Adipocyte (in vitro differentiated cells): ENCODE results near the gene HMCN1.
A peak's percentile ranks its signal among the peaks of the same experiment; 100 is the strongest.

ENCODE experiments used
- DNase-seq: peaks from one replicate; pipeline ENCODE4 v3.0.0-alpha.2; 2015; ENCODE audit warnings: low read depth
- H3K27me3 ChIP-seq: replicated peaks from 2 replicates; pipeline ENCODE4 v1.7.0; 2013; ENCODE audit warnings: mild to moderate bottlenecking, low read length, moderate library complexity; ENCODE audit not compliant: control insufficient read depth, insufficient read depth
- H3K36me3 ChIP-seq: 2 replicates; pipeline ENCODE4 v1.7.0; 2013; ENCODE audit warnings: low read length, mild to moderate bottlenecking, moderate library complexity; ENCODE audit not compliant: control insufficient read depth, insufficient read depth, severe bottlenecking
- H3K4me1 ChIP-seq: 2 replicates; pipeline ENCODE4 v1.7.0; 2013; ENCODE audit warnings: mild to moderate bottlenecking, low read length, moderate library complexity; ENCODE audit not compliant: control insufficient read depth, insufficient read depth
- H3K4me3 ChIP-seq: 2 replicates; pipeline ENCODE4 v1.7.0; 2013; ENCODE audit warnings: mild to moderate bottlenecking, low read length, moderate library complexity
- H3K9ac ChIP-seq: 2 replicates; pipeline ENCODE4 v1.7.0; 2013; ENCODE audit warnings: mild to moderate bottlenecking, low read length, moderate library complexity
- H3K9me3 ChIP-seq: 2 replicates; pipeline ENCODE4 v1.7.0; 2013; ENCODE audit warnings: mild to moderate bottlenecking, low read length, moderate library complexity; ENCODE audit not compliant: control insufficient read depth

The HMCN1 gene

DNA sequence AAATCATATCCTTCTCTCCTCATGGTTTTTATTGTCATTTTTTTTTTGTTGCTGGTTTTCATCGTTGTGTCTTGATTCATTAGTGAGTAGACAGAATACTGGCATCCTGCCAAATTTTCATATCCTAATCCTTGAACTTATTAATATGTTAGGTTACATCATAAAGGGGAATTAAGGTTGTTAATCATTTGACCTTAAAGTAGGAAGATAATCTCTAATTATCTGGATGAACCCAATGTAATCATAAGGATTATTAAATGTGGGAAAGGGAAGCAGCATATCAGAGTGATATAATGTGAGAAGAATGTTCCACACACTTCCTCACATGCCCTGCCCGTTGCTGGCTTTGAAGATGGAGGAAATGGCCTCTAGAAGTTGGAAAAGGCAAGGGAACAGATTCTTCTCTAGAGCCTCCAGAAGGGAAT is 299.7 kb downstream of the HMCN1 start:
- H3K27me3 ChIP-seq: no peaks in the 10 kb centered on the region
- peaks cover 20% of the 10 kb centered on the region for H3K9me3 ChIP-seq
- H3K9ac ChIP-seq: no peak overlapping the region
- H3K4me3 ChIP-seq: no peak overlapping the region
- peaks cover 4% of the 10 kb centered on the region for H3K4me1 ChIP-seq
- no peaks in the 10 kb centered on the region for H3K36me3 ChIP-seq
- DNase-seq: no peak

DNA sequence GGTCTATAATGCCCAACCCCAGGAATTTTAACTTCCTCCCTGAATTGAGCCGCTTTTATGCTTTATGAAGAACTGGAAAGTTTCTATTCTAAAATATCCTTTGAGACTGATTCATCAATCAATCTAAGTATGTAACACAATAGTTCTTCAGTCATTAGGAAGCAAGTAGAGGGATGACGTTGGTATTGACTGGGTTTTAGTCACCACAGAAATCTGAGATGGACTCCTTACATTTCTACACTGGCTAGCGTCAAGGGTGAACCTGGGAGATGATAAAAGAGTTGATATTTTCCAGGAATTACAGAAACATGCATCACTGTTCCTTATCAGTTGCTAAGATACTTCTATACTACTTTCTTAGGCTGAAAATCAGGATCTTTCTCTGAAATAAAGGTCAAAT is 308.0 kb downstream of the HMCN1 start:
- Histone ChIP-seq H3K27me3 (no peaks in the 10 kb centered on the region), H3K4me3 (no peak overlapping the region), H3K9ac (no peak overlapping the region), H3K9me3 (no peaks in the 10 kb centered on the region), H3K4me1 (no peaks in the 10 kb centered on the region), H3K36me3 (no peaks in the 10 kb centered on the region)
- DNase-seq: no peak

DNA sequence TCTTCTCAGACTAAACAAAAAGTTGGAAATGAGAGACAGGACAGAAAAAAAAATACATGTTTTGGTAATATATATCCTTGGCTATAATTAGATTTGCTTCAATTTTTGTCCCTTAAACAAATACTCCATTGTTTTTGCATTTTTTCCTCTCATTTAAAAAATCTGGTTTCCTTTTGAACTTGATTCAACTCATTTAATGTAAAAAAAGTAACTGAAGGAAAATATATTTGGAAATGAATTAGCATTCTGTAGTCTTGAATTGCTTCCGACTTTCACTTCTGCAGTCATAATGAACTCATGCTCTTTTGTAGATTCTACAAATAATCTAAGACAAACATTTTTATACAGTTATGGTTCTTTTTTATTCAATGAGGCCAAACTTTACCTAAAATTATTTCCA is 309.1 kb downstream of the HMCN1 start:
- Histone ChIP-seq H3K9me3 (no peaks in the 10 kb centered on the region), H3K27me3 (no peaks in the 10 kb centered on the region), H3K36me3 (no peaks in the 10 kb centered on the region), H3K4me1 (no peaks in the 10 kb centered on the region), H3K4me3 (no peak overlapping the region), H3K9ac (no peak overlapping the region)
- DNase-seq: peak; percentile 4

GRCh38 chr1:186044079-186044685 is 310.0 kb downstream of the HMCN1 start:
- no peak overlapping the region for H3K4me3 ChIP-seq
- no peaks in the 10 kb centered on the region for H3K27me3 ChIP-seq
- no peak for DNase-seq
- H3K36me3 ChIP-seq: no peaks in the 10 kb centered on the region
- H3K9me3 ChIP-seq: no peaks in the 10 kb centered on the region
- no peak overlapping the region for H3K9ac ChIP-seq
- H3K4me1 ChIP-seq: no peaks in the 10 kb centered on the region

DNA sequence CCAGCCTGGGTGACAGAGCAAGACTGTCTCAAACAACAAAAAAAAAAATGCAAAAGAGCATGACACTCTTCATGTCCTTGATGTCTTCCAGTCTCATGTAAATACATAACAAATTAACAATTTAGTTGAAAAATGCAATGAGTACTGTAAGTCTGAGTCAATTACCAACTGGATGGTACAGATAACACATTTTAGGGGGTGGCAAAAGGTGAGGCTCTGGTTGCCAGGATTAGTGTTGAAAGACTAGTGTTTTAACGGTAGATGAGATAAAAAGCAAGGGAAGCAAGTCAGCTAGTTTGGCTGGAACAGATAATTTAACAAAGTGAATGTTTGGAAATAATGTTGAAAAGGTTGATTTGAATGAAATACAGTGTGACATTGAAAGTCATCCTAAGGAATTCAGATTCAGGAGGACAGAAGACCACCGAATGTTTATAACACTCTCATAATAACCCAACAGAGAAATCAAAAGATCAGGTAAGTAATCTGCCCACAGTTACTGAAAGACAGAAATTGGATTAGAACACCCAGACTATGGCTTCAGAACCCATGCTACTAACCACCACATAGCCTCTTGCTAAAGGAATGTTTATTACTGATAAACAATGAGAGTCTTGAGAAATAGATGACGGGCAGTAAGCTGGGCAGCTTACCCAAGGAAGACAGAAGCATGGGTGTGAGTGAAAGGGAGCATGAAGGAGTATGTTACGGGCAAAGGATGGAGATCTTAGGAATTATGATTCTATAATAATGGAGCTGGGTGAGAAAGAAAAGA is 312.4 kb downstream of the HMCN1 start:
- H3K9ac ChIP-seq: no peak overlapping the region
- no peak for DNase-seq
- no peaks in the 10 kb centered on the region for H3K9me3 ChIP-seq
- H3K27me3 ChIP-seq: no peaks in the 10 kb centered on the region
- H3K36me3 ChIP-seq: no peaks in the 10 kb centered on the region
- peaks cover 4% of the 10 kb centered on the region for H3K4me1 ChIP-seq
- H3K4me3 ChIP-seq: no peak overlapping the region

DNA sequence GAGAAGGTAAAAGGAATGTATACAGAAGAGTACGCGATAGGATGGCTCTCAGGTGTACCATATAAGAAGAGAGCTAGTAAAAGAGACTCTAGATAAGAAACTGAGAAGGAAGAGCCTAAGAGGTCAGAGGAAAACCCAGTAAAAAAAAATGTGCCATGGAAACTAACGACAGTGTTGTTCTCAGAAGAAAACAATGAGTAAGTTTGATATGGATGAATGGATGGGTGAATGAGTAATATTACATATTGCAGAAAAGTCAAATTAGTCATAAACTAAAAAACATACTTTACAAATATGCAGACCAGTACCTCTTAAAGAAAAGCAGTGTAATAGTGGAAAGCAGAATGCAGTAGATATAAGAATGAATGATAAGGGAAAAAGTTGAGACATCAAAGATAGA is 316.2 kb downstream of the HMCN1 start:
- no peaks in the 10 kb centered on the region for H3K27me3 ChIP-seq
- DNase-seq: peak; percentile 55
- peaks cover 4% of the 10 kb centered on the region for H3K4me1 ChIP-seq
- H3K36me3 ChIP-seq: no peaks in the 10 kb centered on the region
- H3K9ac ChIP-seq: no peak overlapping the region
- H3K4me3 ChIP-seq: no peak overlapping the region
- no peaks in the 10 kb centered on the region for H3K9me3 ChIP-seq

GRCh38 chr1:186054003-186054402 is 319.8 kb downstream of the HMCN1 start:
- Histone ChIP-seq H3K4me1 (peaks cover 6% of the 10 kb centered on the region), H3K4me3 (no peak overlapping the region), H3K9ac (no peak overlapping the region), H3K36me3 (no peaks in the 10 kb centered on the region), H3K27me3 (no peaks in the 10 kb centered on the region), H3K9me3 (no peaks in the 10 kb centered on the region)
- DNase-seq: no peak

DNA sequence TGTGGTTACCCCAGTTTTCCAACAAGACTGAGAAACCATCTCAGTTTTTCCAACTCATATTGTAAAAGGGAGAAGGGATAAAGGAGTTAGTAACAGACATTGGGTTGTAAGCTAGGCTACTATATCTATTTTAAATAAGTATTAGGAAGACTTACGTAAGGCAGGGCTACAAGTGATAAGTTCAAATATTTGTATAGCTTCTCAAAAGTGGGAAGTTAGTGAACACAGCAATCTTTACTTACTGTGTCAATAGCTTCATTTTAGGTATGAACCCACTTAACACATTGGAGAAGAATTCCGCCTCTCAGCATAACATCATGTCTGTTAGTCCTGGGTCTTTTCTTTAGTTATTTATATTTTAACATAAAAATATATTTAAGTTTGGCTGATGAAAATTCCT is 320.7 kb downstream of the HMCN1 start:
- Histone ChIP-seq H3K4me3 (no peak overlapping the region), H3K4me1 (peaks cover 16% of the 10 kb centered on the region), H3K9me3 (no peaks in the 10 kb centered on the region), H3K36me3 (no peaks in the 10 kb centered on the region), H3K27me3 (no peaks in the 10 kb centered on the region), H3K9ac (no peak overlapping the region)
- no peak for DNase-seq

GRCh38 chr1:186055846-186056245 is 321.7 kb downstream of the HMCN1 start:
- Histone ChIP-seq H3K9me3 (no peaks in the 10 kb centered on the region), H3K4me3 (no peak overlapping the region), H3K4me1 (peaks cover 16% of the 10 kb centered on the region), H3K27me3 (no peaks in the 10 kb centered on the region), H3K36me3 (no peaks in the 10 kb centered on the region), H3K9ac (no peak overlapping the region)
- no peak for DNase-seq

- DNase-seq: no peak
- no peak overlapping the region for H3K9ac ChIP-seq
- no peaks in the 10 kb centered on the region for H3K9me3 ChIP-seq
- H3K27me3 ChIP-seq: no peaks in the 10 kb centered on the region
- H3K4me3 ChIP-seq: no peak overlapping the region
- no peaks in the 10 kb centered on the region for H3K36me3 ChIP-seq
- H3K4me1 ChIP-seq: peaks cover 16% of the 10 kb centered on the region
Measured at GRCh38 chr1:186057086-186057485, 322.9 kb downstream of the HMCN1 start.

GRCh38 chr1:186059311-186059710 is 325.1 kb downstream of the HMCN1 start:
- Histone ChIP-seq H3K9me3 (no peaks in the 10 kb centered on the region), H3K27me3 (no peaks in the 10 kb centered on the region), H3K4me1 (peaks cover 16% of the 10 kb centered on the region), H3K36me3 (no peaks in the 10 kb centered on the region), H3K9ac (no peak overlapping the region), H3K4me3 (peak overlapping the region; percentile 62)
- peak; percentile 65 for DNase-seq
